SH-SY5Y (cell line): Measurements from ENCODE around the gene ANKRD34A.

Experiments used
- GATA2 ChIP-seq: IDR thresholded peaks from 2 replicates; pipeline ENCODE4 v1.6.1; 2011; ENCODE audit warnings: mild to moderate bottlenecking, low read depth, low read length
- GATA3 ChIP-seq: IDR thresholded peaks from 2 replicates; pipeline ENCODE4 v1.6.1; 2011; ENCODE audit warnings: low read depth, mild to moderate bottlenecking, low read length, moderate library complexity

DNA sequence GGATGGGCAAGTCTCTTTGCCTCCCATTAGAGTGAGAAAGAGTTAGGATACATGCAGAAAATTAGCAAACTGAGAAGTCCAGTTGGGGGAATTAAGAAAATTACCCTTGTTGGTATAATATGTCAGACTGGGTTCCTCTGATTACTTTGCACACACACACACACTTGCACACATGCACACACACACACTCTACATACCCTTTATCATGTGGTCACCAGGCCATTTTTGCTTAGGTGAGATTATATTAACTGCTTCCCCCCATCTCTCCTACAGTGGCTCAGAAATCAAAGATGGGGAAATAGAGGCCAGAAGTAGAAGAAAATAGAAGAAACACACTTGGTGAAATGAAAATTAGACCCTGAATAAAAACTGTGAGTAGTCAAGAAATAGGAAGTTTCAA is 5.6 kb downstream of the ANKRD34A start:
- TF ChIP-seq GATA2 (no peak), GATA3 (no peak)
